ENCODE measurements around the gene BCO2. TPM values are rescaled to one million over a fixed set of nuclear protein-coding genes. Genes with fewer than 3 reads are reported as not detected.
"Not testable (repeated sequence)": the region's sequence is repeated elsewhere in the genome, so short reads cannot be mapped to it uniquely, and the experiment has no call there.

BCO2 gene, protein sequence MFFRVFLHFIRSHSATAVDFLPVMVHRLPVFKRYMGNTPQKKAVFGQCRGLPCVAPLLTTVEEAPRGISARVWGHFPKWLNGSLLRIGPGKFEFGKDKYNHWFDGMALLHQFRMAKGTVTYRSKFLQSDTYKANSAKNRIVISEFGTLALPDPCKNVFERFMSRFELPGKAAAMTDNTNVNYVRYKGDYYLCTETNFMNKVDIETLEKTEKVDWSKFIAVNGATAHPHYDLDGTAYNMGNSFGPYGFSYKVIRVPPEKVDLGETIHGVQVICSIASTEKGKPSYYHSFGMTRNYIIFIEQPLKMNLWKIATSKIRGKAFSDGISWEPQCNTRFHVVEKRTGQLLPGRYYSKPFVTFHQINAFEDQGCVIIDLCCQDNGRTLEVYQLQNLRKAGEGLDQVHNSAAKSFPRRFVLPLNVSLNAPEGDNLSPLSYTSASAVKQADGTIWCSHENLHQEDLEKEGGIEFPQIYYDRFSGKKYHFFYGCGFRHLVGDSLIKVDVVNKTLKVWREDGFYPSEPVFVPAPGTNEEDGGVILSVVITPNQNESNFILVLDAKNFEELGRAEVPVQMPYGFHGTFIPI
- 1 to 10 TPM in 1 of 3 donors, under 1 TPM in 2; 0.77 to 5.2 (median 0.98) TPM for polyA plus RNA-seq

DNA sequence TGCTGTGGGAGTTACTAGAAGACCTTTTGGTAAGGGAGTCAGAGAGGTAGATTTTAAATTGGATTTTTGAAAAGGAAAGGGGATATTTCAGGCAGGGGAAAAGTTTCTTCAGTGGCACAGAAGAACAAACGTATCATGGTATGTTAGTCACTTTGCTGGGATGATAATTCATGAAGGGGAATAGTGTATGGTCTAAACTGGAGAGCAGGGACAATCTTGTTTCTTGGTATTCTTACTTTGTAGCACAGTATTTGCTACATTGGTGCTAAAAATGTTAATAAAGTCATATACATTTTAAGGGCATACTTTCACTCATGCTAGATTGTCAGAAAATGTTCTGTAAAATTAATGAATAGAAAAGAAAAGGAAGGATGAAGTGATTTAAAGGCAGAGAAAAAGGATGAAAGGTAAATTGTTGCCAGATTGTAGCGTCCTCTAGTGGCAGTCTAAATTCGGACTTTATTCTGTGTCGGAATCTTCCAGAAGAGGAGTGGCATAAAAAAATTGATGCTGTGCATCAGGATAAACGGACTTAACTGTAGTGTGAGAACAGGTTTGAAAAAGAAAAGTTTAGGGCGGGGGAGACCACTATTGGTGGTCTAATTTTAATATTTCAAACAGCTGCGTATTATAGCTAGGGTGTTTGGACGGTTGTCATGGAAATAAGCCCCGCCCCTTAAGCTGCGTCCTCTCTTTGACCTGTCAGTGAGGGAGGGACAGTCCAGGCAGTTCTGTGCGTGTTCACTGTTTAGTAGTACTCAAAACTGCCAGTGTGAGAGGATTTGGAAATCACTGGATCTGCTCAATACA is at the start of gene BCO2:
Gene BCO2 (plus strand): TSS at position 724 of the 810 bp plus-strand sequence. CDS start 90 bp downstream, outside the sequence.
- WGBS, 3 donors = 5 to 6% (median 6%) methylated on average over 11 of the region's 11 CpGs
- H3K27ac ChIP-seq (ENCODE audit: low read depth, low read length) = no peak within 1 kb of the TSS

DNA sequence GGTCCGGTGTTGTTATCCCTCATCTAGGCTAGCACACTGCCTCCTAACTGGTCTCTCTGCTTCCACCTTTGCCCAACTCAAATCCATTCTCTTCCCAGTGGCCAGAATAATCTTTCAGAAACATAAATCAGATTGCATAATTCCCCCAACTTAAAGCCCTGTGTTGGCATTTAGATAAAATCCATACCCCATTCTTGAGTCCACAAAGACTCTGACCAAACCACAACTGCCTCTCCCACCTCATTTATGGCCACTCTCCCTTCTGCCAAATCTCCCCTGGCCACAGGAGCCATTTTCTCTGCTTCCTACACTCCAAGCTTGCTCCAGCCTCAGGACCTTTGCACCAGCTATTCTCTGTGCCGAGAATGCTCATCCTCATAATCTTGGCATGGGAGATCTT is 48.3 kb upstream of the BCO2 start:
- WGBS, 3 donors = 95 to 96% (median 95%) methylated on average over 2 of the region's 2 CpGs
- no peak overlapping the region for H3K27ac ChIP-seq (ENCODE audit: low read depth, low read length)

DNA sequence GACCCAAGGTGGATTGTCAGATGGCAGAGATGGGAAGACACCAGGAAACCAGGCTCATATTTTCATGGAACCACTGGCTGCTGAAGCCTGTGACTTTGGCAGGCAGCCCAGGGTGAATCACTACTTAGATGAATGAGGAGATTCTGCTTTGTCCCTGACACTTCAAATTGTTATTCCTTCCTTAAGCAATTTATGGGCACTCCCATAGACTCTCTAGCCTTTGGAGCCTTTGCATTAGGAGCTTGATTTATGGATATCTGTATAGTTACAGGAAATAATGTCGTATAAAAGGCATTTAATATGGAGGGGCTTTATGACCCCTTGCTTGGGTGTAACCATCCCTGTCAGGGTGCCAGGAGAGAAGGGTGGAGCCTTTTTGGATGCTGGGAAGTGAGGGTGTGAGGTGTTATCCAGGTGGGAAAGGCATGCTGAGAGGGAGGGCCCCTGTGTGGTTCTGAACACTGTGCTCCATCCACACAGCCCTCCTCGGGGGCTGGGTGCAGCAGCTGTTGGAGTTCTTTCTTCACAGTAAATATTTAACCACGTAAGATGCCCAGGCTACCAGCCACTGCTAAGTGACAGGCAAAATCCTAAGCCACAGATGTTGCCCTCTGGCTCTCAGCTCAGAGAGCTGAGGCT is 46.7 kb upstream of the BCO2 start:
- WGBS, 3 donors = 56 to 64% (median 61%) methylated on average over 3 of the region's 3 CpGs
- H3K27ac ChIP-seq (ENCODE audit: low read depth, low read length) = no peak overlapping the region

GRCh38 chr11:112129656-112130055 is 45.7 kb upstream of the BCO2 start:
- no peak overlapping the region for H3K27ac ChIP-seq (ENCODE audit: low read depth, low read length)
- WGBS, 3 donors = 58 to 79% (median 67%) methylated on average over 5 of the region's 5 CpGs

DNA sequence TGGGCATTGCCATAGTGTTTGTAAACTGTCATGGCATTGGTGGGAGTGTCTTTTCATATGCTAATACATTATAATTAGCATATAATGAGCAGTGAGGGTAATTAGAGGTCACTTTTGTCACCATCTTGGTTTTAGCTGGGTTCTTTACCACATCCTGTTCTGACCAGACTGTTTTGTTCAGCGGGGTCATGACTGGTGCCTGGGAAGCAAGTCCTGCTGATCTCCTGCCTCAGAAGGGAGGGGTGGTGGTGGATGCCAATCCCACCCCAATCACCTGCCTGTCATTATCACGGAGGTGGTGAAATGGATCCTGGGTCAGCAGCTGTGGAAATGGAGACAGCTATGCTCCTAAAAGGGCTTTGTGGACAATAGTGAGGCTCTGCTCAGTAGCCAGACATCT is 42.6 kb upstream of the BCO2 start:
- WGBS, 3 donors = 59 to 85% (median 59%) methylated on average over 2 of the region's 2 CpGs
- H3K27ac ChIP-seq (ENCODE audit: low read depth, low read length) = no peak overlapping the region

DNA sequence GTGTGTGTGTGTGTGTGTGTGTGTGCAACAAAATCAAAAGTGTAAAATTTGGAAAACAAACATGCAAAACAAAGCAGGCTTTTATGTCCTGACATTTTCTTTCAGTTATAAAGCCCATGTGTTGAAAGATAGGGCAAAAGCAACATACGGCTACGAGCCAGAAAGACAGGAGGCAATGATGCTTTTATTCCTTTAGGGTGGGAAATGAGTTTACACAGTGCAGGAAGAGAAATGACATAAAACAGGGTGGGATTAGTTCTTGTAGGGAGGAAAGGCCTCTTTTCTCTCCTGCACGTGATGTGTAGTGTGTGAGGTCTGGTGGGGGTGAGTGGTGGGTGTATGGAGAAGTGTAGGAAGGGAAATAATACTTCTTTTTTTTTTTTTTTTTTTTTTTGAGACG is 40.8 kb upstream of the BCO2 start:
- H3K27ac ChIP-seq (ENCODE audit: low read depth, low read length) = no peak overlapping the region
- WGBS, 3 donors = 80 to 93% (median 85%) methylated on average over 3 of the region's 4 CpGs

DNA sequence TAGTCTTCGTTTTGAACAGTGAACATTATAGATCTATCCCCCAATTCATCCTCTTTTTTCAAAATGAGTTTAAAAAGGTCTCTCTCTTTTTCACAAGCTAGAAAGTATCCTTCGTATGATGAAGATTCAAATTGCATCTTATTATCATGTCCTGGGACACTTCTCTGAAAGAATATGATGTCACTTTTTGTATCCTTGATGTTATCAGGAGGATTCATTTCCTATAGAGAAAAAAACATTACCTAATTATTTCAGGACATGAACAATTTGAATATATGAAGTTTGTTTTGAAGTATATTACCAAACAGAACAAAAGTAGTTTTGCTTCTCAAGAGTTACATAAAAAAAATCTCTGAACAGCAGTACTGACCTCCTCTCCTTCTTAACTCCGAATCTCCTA is 31.7 kb upstream of the BCO2 start:
- no peak overlapping the region for H3K27ac ChIP-seq (ENCODE audit: low read depth, low read length)
- WGBS, 3 donors = 82 to 93% (median 92%) methylated on average over 3 of the region's 3 CpGs

DNA sequence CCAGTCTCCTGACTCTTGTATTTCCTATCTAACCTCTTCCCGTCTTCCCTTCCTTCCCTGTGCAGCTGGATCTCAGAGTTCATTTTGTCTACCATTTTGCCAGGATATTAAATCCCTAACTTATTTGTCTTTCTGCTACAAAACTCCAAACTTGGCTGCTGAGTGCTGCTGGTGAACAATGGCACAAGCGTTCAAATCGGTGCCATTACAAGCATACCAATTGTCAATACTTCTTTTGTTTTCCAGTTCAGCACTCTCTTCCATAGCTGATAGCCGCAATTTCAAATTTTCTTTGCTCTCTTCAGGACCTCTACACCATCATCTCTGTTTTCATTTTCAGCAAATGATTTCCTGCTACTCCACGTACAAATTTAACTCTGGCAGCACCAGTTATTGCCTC is 24.8 kb upstream of the BCO2 start:
- no peak overlapping the region for H3K27ac ChIP-seq (ENCODE audit: low read depth, low read length)
- 79 to 84% (median 80%) methylated on average over 5 of the region's 5 CpGs for WGBS, 3 donors

DNA sequence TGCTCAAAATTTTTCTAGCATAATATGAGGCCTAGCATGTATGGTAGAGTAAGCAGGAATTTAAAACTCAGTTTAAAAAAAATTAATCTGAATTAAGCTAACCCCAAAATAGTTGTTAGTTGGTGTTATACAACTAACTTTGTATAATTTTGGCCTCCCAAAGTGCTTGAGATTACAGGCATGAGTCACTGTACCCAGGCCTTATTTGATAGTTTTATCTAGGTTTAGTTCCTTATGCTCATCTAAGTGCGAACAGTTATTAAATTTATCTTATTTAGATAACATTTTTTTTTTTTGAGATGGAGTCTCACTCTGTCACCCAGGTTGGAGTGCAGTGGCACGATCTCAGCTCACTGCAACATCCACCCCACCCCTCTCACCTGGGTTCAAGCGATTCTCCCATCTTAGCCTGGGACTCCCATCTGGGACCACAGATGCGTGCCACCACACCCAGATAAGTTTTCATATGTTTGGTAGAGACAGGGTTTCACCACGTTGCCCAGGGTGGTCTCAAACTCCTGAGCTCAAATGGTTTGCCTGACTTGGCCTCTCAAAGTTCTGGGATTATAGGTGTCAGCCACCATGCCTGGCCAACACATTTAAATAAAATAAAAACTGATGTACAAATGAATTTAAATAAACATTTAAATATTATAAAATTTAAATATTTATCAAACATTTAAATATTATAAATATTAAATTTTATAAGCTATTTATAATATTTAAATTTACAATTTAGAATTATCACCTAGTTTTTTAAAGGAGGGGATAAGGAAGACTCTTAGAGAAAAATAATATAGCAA is 19.0 kb upstream of the BCO2 start:
- no peak overlapping the region for H3K27ac ChIP-seq (ENCODE audit: low read depth, low read length)
- WGBS, 3 donors = 76 to 88% (median 87%) methylated on average over 5 of the region's 5 CpGs

DNA sequence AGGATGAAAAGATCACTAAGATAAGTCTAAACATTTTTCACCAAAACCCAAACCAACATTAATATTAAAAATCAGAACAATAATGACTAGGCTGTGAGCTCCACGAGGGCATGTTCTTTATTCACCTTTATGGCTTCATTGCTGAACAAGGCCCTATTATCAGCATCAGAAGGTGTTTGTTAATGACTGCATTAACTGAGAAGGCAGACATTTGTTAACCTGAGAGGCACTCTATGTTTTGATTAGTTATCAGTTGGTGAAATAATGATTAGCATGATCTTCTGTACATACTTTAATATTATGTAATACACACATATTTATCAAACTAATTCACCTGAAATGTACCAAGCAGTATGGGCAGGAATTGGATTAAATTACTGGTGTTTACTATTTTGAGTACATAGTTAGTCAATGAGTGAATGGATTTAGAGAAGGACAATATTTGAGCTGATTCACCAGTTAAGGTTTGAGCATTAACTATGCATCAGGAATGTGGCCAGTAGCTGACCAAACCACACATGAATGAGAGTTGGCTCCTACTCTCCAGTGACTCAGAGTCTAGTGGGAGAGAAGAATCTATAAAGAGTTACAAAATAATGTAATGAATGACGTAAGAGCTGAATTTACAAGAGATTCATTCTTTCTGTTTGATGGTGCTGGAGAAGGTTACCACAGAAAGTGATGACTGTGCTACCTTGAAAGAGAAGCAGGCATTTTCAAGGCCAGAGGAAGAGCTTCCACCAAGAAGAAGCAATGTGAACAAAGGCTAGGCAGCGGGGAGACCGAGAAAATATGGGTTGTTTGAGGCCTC is 18.2 kb upstream of the BCO2 start:
- H3K27ac ChIP-seq (ENCODE audit: low read depth, low read length) = no peak overlapping the region

GRCh38 chr11:112159098-112160065 is 15.9 kb upstream of the BCO2 start:
- H3K27ac ChIP-seq (ENCODE audit: low read depth, low read length) = no peak overlapping the region
- WGBS, 3 donors = 59 to 88% (median 69%) methylated on average over 7 of the region's 7 CpGs

More for the DNA sequence above, 18.2 kb upstream of the BCO2 start:
- WGBS, 3 donors = 62 to 75% (median 68%) methylated on average over 4 of the region's 4 CpGs

GRCh38 chr11:112160091-112160848 is 15.0 kb upstream of the BCO2 start:
- H3K27ac ChIP-seq (ENCODE audit: low read depth, low read length) = no peak overlapping the region
- 46 to 90% (median 68%) methylated on average over 2 of the region's 2 CpGs for WGBS, 3 donors

DNA sequence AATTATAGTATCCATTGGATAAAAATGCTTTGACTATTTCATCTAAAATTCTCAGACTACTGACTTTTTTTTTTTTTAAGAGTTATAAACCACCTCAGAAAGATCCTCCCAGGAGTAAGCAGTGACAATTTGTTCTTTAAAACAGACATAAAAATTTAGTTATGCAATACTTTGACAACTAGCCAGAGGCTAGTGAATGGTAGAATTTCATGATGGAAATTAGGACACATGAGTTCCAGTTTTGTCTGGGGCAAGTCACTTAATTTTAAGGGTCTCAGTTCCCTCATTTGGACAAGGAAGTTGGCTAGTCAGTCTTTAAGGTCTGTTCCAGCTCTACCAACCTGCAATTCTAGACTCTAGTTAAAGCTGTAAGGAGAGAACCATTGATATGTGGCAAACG is 14.3 kb upstream of the BCO2 start:
- H3K27ac ChIP-seq (ENCODE audit: low read depth, low read length) = no peak overlapping the region
- WGBS, 3 donors = 42 to 53% (median 48%) methylated on average over 1 of the region's 1 CpG

DNA sequence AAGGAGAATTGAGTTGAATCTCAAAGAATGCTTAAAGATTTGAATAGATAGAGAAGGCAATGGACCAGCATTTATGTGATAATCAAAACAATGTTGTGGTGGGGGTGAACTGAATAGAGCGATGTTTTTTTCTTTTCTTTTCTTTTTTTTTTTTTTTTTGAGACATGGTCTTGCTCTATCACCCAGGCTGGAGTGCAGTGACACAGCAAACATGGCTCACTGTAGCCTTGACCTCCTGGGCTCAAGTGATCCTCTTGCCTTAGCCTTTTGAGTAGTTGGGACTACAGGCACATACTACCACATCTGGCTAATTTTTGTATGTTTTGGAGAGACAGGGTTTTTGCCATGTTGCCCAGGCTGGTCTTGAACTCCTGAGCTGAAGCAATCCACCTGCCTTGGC is 13.1 kb upstream of the BCO2 start:
- WGBS, 3 donors = 90 to 95% (median 94%) methylated on average over 1 of the region's 1 CpG
- not testable (repeated sequence) for H3K27ac ChIP-seq (ENCODE audit: low read depth, low read length)

DNA sequence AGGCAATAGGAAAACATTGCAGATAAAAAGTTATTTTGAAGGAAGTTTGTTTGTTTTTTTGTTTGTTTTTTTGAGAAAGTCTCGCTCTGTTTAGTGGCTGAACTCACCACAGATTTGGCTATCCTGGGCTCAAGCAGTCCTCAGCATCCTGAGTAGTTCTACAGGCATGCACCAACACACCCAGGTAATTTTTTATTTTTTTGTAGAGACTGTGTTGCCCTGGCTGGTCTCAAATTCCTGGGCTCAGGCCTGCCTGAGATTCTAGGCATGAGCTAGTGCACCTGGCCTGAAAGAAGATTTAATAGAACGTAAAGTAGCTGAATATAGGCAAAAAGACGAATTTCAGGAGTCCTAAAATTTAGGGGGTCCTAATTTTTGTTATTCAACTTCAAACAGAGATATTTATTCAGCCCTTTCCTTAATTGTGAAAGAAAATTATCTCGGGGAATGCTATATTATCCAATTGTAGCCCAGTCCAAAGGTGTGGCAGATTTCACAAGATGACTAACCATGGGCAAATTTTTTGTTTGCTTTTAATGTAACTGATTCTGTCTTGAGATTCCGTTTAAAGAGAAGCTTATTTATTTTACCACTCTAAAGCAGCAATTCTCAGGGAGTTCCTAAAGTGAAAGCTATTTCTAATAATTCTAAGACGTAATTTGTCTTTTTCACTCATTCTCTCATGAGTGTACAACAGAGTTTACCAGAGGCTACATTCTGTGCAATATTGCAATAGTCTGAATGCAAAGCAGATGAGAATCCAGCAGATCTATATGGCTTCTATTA is 12.4 kb upstream of the BCO2 start:
- 60 to 65% (median 60%) methylated on average over 6 of the region's 6 CpGs for WGBS, 3 donors
- no peak overlapping the region for H3K27ac ChIP-seq (ENCODE audit: low read depth, low read length)
